Activated naive CD8-positive, alpha-beta T cell (primary cell): ENCODE measurements around the gene SNX9.

Source experiments
- H3K27ac Mint-ChIP-seq: one replicate; pipeline ENCODE4 v1.8.0; 2021; ENCODE audit warnings: mixed read lengths
- H3K27me3 Mint-ChIP-seq: one replicate; pipeline ENCODE4 v1.8.0; 2021; ENCODE audit warnings: mixed read lengths
- H3K36me3 Mint-ChIP-seq: one replicate; pipeline ENCODE4 v1.8.0; 2021; ENCODE audit warnings: mixed read lengths
- H3K4me1 Mint-ChIP-seq: one replicate; pipeline ENCODE4 v1.8.0; 2021; ENCODE audit warnings: low read depth, mixed read lengths
- H3K4me3 Mint-ChIP-seq: one replicate; pipeline ENCODE4 v1.8.0; 2021; ENCODE audit warnings: mild to moderate bottlenecking, mixed read lengths
- H3K9me3 Mint-ChIP-seq: one replicate; pipeline ENCODE4 v1.8.0; 2021; ENCODE audit warnings: low read depth, mixed read lengths

Gene SNX9

DNA sequence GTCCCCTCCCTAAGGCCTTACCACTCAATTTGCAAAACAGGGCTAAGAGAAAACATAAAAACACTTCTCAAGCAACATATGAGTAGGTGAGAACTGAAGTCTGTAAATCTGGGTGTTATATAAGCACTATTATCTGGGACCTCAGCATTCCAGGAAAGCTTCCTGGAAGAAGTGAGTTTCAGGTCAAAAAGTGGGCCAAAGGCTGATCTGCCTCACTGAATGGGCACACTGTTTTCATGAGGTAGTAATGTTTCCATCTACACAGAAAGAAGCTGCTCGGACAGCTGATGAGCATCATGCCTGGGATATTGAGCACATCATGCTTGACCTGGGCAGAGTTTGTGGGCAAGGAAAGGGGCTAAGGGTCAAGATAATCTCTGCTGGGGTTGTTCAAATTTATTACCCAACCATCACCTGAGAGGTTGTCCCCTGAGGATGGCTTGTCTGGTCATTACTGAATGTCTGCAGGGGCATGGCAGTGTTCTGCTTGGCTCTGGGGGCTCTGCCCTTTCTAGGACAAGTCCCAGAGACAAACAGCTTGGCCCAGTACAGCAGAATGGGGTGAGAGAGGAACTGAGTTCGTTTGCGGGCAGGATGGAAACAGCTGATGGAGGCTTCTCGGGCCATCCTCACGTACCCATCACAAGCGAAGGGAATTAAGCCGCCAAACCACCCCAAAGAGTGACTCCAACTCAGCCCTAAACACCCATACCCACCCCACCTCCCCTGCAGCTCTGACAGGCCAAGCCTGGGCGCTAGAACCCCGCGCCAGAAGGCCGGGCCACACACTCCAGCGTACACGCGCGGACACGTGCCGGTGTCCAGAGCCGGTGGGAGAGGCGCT, 157.5 kb downstream of the SNX9 start:
- peaks cover 50% of the 10 kb centered on the region for H3K4me1 Mint-ChIP-seq
- no peaks in the 10 kb centered on the region for H3K36me3 Mint-ChIP-seq
- H3K4me3 Mint-ChIP-seq = peak overlapping the region; percentile 81
- H3K27me3 Mint-ChIP-seq = no peaks in the 10 kb centered on the region
- peak overlapping the region; percentile 59 for H3K27ac Mint-ChIP-seq
- no peaks in the 10 kb centered on the region for H3K9me3 Mint-ChIP-seq

DNA sequence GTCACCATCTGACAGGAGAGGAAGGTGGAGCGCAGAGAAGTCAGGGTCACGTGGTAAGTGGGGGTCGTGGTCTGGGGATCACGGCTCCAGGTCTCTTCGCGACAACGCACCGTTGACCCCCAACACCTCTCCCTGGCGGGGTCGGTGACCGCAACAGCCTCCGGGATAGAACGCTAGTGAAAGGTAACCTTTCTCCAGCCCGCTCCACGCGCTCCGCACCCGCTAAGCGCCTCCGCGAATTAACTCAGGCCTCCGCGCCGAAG, 158.0 kb downstream of the SNX9 start:
- peak overlapping the region; percentile 81 for H3K4me3 Mint-ChIP-seq
- H3K27me3 Mint-ChIP-seq = no peaks in the 10 kb centered on the region
- no peaks in the 10 kb centered on the region for H3K9me3 Mint-ChIP-seq
- H3K4me1 Mint-ChIP-seq = peaks cover 50% of the 10 kb centered on the region
- peak overlapping the region; percentile 59 for H3K27ac Mint-ChIP-seq
- H3K36me3 Mint-ChIP-seq = no peaks in the 10 kb centered on the region

DNA sequence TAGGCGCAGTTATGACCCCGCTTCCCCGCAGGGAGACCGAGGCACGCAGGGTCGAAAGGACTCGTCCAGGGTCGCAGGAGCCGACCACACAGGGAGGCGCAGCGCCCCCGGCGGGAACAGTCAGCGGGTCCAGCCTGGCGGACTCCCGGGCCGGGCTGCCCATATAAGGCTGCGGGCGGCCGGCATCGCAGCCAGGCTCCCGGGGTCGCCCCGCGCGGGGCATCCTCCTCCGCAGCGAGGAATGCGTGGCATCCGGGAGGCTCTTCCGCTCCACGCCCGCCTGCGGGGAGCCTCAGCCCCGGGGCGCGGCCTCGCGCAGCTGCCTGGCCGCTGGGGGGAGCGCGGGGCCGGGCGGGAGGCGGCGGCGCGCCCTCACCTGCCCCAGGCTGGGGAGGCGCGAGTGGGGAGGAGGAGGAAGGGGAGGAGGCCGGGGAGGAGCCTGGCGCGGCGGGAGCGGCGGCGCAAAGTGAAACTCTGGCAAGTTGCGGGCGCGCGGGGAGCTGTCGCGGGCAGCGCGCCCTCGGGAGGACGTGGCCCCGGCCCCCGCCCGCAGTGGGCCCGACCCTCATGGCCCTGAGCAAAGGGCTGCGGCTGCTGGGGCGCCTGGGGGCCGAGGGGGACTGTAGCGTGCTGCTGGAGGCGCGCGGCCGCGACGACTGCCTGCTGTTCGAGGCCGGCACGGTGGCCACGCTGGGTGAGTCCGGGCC, 158.5 kb downstream of the SNX9 start, which contains the start of gene SYNJ2:
Gene SYNJ2, plus strand, starts transcription at position 469 of the 707 bp plus-strand sequence. Its CDS starts 99 bp downstream, at position 568.
- Mint-ChIP-seq H3K4me1 (peaks cover 50% of the 10 kb centered on the region), H3K4me3 (peak within 1 kb of the TSS; percentile 90), H3K27me3 (no peaks in the 10 kb centered on the region), H3K27ac (peak within 1 kb of the TSS; percentile 85), H3K36me3 (no peaks in the 10 kb centered on the region), H3K9me3 (no peaks in the 10 kb centered on the region)

DNA sequence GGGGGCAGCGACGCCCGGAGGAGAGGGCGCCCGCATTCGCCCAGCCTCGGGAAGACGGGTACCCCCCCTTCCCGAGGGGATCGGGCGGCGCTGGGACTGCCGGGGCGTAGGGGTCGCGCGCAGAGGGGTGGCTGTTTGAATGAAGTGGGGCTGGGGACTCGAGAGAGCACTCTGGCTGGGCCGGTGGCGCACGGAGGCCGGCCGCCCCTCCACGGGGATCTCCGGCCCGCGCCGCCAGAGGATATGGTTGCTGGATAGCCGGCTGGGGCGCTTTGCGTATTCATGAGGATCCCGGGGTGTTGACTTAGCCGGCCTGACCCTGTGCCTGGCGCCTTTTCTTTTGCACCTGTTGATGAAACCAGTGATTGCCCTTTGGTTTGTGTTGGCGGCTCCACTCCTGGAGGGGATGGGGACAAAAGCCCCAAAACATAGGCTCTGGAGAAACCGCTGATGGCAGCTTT, 159.1 kb downstream of the SNX9 start:
- peak overlapping the region; percentile 85 for H3K27ac Mint-ChIP-seq
- H3K27me3 Mint-ChIP-seq = no peaks in the 10 kb centered on the region
- H3K4me1 Mint-ChIP-seq = peaks cover 52% of the 10 kb centered on the region
- no peaks in the 10 kb centered on the region for H3K9me3 Mint-ChIP-seq
- peak overlapping the region; percentile 90 for H3K4me3 Mint-ChIP-seq
- no peaks in the 10 kb centered on the region for H3K36me3 Mint-ChIP-seq

DNA sequence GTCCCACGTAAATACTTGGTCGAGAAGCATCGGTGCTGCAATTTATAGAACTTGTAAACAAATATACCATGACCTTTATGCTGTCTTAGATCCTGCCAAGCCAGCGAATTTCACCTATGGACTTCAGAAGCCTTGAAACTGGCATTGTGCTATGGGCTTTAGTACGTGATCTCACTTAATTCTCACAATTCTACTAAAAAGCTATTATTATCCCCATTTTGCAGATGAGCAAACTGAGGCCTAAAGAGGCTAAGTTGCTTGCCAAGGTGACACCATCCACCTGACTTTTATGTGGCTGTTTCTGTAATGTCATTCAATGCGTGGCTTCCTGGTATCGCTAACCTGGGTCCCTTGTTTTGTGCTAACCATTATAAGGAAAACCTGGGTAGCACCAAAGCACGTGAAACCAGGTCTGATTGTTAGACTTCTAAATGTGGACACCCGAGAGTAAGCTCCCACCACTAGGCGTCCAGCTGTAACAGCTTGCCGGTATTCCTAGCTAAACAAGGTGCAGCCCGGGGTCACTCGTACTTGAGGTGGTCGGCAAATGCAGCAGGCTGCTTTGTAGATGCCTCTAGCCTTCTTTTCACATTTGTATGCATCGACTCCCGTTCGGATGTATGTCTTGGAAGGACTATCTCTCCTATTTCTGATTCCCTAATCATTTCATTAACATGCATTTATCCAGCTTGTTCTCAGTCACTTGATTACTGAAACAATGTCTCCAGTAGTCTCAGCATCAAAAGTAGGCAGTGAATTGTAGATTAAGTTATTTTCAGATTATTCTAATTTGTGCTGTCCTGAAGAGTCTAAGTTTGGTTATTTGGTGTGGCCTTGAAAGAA, 159.7 kb downstream of the SNX9 start:
- Mint-ChIP-seq H3K27ac (peak overlapping the region; percentile 85), H3K36me3 (no peaks in the 10 kb centered on the region), H3K9me3 (no peaks in the 10 kb centered on the region), H3K27me3 (no peaks in the 10 kb centered on the region), H3K4me1 (peaks cover 54% of the 10 kb centered on the region), H3K4me3 (peak overlapping the region; percentile 90)

DNA sequence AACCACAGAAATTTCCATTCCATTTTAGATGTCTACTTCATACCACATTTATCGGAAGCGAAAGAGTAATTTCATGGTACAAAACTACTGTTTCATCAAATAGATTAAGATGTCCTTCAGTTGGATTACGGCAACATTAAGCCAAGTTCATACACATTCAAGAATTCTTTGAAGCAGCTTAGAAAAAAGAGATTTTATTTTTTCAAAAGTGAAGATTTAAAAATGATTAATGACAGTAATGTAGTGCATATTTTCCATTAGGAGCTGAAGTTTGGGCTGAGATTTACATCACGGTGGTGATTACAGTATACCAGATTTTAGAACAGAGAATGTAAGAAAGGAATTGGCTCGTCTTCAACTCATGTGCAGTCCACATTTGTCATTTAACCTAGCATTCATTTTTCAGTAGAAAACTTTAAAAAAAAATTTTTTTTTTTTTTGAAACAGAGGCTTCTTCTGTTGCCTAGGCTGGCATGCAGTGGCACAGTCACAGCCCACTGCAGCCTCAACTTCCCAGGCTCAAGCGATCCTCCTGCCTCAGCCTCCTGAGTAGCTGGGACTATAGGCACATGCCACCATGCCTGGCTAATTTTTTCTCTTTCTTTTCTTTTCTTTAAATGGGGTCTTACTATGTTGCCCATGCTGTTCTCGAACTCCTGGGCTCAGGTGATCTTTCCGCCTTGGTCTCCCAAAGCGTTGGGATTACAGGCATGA, 160.5 kb downstream of the SNX9 start:
- Mint-ChIP-seq H3K36me3 (no peaks in the 10 kb centered on the region), H3K4me3 (peak overlapping the region; percentile 90), H3K4me1 (peaks cover 55% of the 10 kb centered on the region), H3K27me3 (no peaks in the 10 kb centered on the region), H3K27ac (peak overlapping the region; percentile 85), H3K9me3 (no peaks in the 10 kb centered on the region)

DNA sequence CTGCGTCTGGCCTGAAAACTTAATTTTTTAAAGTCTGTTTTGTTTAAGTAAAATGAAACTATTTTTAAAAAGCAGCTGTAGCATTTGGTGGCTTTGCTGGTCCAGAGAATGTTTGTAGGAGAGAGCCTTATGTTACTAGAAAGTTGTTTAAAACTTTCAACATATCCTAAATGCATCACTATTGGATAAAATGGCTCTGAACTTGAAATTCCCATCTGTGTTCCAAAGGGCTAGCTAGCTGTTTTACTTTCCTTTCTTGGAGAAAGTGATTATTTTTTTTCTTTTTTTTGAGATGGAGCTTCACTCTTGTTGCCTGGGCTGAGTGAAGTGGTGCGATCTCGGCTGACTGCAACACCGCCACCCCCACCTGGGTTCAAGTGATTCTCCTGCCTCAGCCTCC, 161.1 kb downstream of the SNX9 start:
- H3K9me3 Mint-ChIP-seq = no peaks in the 10 kb centered on the region
- no peaks in the 10 kb centered on the region for H3K27me3 Mint-ChIP-seq
- peak overlapping the region; percentile 66 for H3K4me3 Mint-ChIP-seq
- peaks cover 61% of the 10 kb centered on the region for H3K4me1 Mint-ChIP-seq
- peak overlapping the region; percentile 61 for H3K27ac Mint-ChIP-seq
- H3K36me3 Mint-ChIP-seq = no peaks in the 10 kb centered on the region

DNA sequence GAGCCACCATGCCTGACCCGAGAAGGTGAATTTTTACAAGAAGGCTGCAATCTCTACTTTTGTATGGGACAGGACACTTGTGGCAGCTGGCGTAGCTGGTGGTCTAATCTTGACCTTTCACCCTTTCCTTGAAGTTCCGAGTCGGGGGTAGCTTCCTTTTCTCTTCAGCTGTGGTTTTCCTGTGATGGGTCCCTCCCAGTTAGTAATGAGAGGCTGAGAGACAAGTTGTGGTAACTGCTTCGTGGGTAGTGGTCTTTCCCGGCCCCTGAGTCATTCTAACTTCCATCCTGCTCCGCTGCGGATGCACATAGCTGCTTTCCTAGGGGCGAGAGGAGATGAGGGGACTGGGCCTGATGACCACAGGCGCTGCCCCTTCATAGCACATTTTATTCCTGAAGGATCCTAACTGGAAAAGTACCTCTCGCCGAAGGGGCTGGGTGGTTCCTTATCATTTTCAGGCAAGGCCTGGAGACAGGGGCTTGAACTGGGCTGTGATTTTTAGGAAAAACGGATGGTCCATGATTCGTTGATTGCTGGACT, 161.7 kb downstream of the SNX9 start:
- peaks cover 62% of the 10 kb centered on the region for H3K4me1 Mint-ChIP-seq
- H3K27me3 Mint-ChIP-seq = no peaks in the 10 kb centered on the region
- H3K36me3 Mint-ChIP-seq = no peaks in the 10 kb centered on the region
- H3K4me3 Mint-ChIP-seq = peak overlapping the region; percentile 66
- H3K27ac Mint-ChIP-seq = peak overlapping the region; percentile 34
- H3K9me3 Mint-ChIP-seq = no peaks in the 10 kb centered on the region

DNA sequence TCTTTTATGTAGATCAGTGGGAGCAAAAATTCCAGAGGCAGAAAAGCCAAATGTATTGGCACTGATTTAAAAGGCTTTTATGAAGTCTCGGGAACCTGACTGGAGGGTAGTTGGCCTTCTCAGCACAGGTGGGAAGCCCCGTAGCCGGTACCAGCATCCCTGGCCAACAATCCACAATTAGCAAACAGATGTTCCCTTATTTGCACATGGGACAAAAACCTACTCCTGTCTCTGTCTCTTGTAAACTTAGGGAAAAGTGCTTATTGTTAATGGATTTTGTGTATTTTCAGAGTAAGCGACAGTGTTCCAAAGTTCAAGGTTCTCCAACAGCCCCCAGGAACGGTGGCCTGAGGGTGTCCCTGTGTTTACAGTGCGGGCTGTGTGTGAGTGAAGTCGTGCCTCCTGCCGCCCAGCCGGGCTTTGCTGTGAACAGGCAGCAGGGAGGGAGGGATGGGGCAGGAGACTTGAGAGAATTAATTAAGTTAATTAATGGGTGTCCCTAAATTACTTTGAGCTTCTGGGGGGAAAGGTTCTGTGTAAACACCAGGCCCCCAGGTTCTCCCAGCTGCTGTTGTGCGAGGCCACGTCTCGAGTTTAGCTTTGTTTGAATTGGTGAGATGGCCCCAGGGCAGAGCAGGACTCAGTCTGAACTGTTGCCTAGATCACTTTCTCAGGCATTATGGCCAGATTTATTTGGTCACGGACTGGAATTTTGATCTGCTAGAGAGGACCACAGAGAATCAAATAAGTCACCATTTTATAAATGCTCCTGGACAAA, 162.5 kb downstream of the SNX9 start:
- H3K4me3 Mint-ChIP-seq = no peak overlapping the region
- no peaks in the 10 kb centered on the region for H3K27me3 Mint-ChIP-seq
- peaks cover 62% of the 10 kb centered on the region for H3K4me1 Mint-ChIP-seq

DNA sequence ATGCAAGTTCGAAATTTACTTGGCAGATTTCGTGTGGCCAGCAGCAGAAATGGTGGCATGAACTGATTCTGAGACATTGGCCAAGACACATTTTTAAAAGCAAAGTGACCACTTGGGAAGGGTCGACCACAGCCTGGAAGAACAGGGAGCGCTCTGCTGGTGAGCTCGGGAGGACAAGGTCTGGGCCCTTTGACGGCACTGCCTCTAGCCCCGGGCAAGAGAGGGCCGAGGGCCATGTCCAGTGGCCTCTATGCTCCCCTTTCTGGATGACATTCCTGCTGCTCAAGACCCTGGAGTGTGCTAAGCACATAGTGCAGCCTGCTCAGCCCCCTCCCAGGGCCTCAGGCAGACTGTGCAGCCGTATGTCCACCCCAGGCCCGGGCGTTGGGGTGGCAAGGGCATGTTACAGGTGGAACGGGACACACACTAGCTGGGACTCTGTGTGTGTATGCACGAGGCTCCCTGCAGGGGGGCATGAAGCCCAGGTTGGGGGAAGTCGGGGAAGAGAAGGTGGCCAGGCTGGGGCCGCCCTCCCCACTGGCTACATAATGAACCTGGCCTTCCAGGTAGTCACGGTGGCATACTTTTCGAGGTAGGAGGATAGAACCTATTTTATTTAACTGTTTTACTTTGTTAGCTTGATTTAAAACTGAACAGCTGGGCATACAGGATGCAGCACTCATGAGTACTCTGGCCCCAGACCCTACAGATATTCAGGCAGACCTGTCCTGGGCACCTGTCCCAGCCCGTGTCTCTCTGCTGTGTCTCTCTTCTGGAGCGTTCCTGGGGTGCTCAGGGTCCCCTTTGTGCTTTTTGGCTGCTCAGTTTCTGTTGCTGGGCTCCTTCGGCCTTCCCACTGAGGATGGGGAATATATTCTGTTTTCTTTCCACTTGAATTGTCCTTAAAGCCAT, 165.0 kb downstream of the SNX9 start:
- Mint-ChIP-seq H3K9me3 (no peaks in the 10 kb centered on the region), H3K4me3 (no peak overlapping the region), H3K27ac (no peak overlapping the region), H3K36me3 (peaks cover 2% of the 10 kb centered on the region), H3K4me1 (peaks cover 67% of the 10 kb centered on the region), H3K27me3 (no peaks in the 10 kb centered on the region)

More for the DNA sequence above, 162.5 kb downstream of the SNX9 start:
- Mint-ChIP-seq H3K27ac (no peak overlapping the region), H3K9me3 (no peaks in the 10 kb centered on the region), H3K36me3 (no peaks in the 10 kb centered on the region)

DNA sequence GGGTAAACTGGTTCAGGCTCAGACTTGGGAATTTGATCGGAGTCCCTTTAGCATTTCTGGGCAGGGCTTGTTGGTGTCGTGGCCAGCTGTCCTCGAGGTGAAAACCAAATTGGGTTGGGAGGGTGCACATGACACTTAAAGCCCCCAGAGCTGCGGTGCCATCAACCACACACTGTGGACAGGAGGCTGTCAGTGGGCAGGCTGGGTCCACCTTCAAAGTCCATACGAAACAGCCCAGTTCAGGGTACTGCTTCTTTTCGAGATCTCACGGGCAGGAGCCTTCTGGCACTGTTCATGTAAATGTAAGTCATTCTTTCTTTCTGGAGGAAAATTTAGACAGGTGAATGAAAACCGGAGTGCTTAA, 165.6 kb downstream of the SNX9 start:
- Mint-ChIP-seq H3K27ac (peak overlapping the region; percentile 16), H3K36me3 (peaks cover 2% of the 10 kb centered on the region), H3K4me1 (peaks cover 67% of the 10 kb centered on the region), H3K27me3 (no peaks in the 10 kb centered on the region), H3K9me3 (no peaks in the 10 kb centered on the region), H3K4me3 (no peak overlapping the region)

DNA sequence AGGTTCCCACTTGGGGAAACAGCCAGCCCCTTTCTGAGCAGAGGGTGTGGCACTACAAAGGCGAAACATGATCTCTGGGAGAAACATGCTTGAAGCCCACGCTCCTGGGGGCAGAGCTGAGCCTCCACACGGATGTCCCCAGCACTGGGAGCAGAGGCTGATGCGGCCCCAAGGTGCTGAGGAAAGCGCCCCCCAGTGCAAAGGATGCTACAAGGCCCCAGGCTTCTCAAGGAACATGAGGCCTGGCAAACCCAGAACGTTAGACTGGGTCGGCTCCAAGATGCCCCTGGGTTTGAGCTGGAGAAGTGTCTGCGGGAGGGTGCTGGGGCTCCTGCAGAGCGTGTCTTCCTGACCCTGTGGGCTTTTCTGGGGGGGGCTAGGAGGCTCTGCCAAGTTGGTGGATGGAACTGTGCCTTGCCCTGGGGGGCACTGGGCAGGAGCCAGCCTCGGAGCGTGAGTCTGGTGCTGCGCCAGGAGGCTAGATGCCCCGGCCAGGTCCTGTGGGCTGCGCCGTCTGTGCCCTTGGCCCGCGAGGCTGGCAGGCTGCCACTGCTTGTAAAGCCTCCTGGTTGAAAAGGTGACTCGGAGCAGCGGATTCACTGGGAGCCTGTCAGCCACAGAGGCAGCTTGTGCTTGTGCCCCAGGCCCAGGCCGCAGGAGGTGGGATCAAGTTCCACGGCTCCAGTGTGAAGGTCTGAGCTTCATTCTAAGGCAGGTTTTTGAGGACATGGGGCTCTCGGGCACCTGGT, 166.7 kb downstream of the SNX9 start:
- Mint-ChIP-seq H3K4me3 (no peak overlapping the region), H3K27me3 (no peaks in the 10 kb centered on the region), H3K4me1 (peaks cover 64% of the 10 kb centered on the region), H3K27ac (peak overlapping the region; percentile 88), H3K36me3 (peaks cover 2% of the 10 kb centered on the region), H3K9me3 (no peaks in the 10 kb centered on the region)
